Esophagus squamous epithelium (tissue), 5 donors: ENCODE measurements around the gene ARHGDIB. TPM values are rescaled to one million over a fixed set of nuclear protein-coding genes. Genes with fewer than 3 reads are reported as not detected.

Source experiments
- DNase-seq: peaks from one replicate; lab custom pipeline; 2025; lab: John Stamatoyannopoulos, UW
- H3K27ac ChIP-seq, 4 donors: fragments of 200-600 bp; sonication (generic); one replicate each; pipeline ENCODE4 v1.5.1; 2016 to 2019; ENCODE audit warnings: mild to moderate bottlenecking in 1 of 4
- H3K27me3 ChIP-seq, 4 donors: fragments of 200-600 bp; sonication (generic); 1 replicate in 3 of 4; 2 replicates in 1 of 4; pipeline versions ENCODE4 v1.5.1 to v1.6.0; 2017 to 2021; ENCODE audit warnings: antibody characterized with exemption in 1 of 4
- H3K36me3 ChIP-seq, 3 donors: fragments of 200-600 bp; sonication (generic); one replicate each; pipeline ENCODE4 v1.5.1; 2016 to 2019
- H3K4me1 ChIP-seq, 3 donors: fragments of 200-600 bp; sonication (generic); one replicate each; pipeline ENCODE4 v1.5.1; 2017 to 2019
- H3K4me3 ChIP-seq, 4 donors: fragments of 200-600 bp; sonication (generic); 1 replicate in 3 of 4; 2 replicates in 1 of 4; pipeline ENCODE4 v1.5.1; 2016 to 2019; ENCODE audit warnings: mild to moderate bottlenecking in 2 of 4, moderate library complexity in 1 of 4
- H3K9me3 ChIP-seq, 3 donors: fragments of 200-600 bp; sonication (generic); one replicate each; pipeline ENCODE4 v1.5.1; 2016 to 2019
- POLR2A ChIP-seq, 4 donors: fragments of 450-650 bp; IDR thresholded peaks; one replicate each; pipeline ENCODE4 v1.6.1; 2017; ENCODE audit warnings: antibody characterized with exemption in 4 of 4, mild to moderate bottlenecking in 4 of 4, moderate library complexity in 3 of 4
- WGBS, 2 donors: methylation state at CpG; one replicate each; pipeline ENCODE4 v1.1.5; 2018; 5-methylcytosine and 5-hydroxymethylcytosine counted together
- intact Hi-C: fragments of 100-400 bp; cut with DNase I; formaldehyde crosslinking; loops from one replicate; pipeline ENCODE4 v1.15.0; 2022
- total RNA-seq, 4 donors: library from RNA; depleted of rRNA; stranded (reverse); fragments of >200 nt; gene quantifications; one replicate each; pipeline ENCODE4 v1.1.0, GENCODE V29; 2016
- TF ChIP-seq, protein P1 (sequence below), 6 experiments: fragments of 450-650 bp in 4 of 6; fragments of 200-600 bp in 2 of 6; sonication (generic) in 2 of 6; IDR thresholded peaks; one replicate each; pipeline ENCODE4 v1.5.1; 2016 to 2019; ENCODE audit warnings: antibody characterized with exemption in 6 of 6, mild to moderate bottlenecking in 4 of 6, moderate library complexity in 4 of 6
- donor health status: DM: yes; HTN: yes; CAD: no.

The ARHGDIB gene
- total RNA-seq, 4 donors from 2014 or later = 17.2 to 91.1 (median 62.0) TPM

GRCh38 chr12:14999021-14999694 is 37.8 kb upstream of the ARHGDIB start:
- Histone ChIP-seq H3K4me3 (no peak overlapping the region), H3K27me3 (no peaks in the 10 kb centered on the region), H3K4me1 (peaks cover 3 to 44% (median 16%) of the 10 kb centered on the region in 3 donors), H3K36me3 (no peaks in the 10 kb centered on the region), H3K27ac (no peak overlapping the region), H3K9me3 (no peaks in the 10 kb centered on the region)
- no peak for TF ChIP-seq POLR2A (IDR thresholded peaks at IDR 0.05)
- TF ChIP-seq, protein P1, sequence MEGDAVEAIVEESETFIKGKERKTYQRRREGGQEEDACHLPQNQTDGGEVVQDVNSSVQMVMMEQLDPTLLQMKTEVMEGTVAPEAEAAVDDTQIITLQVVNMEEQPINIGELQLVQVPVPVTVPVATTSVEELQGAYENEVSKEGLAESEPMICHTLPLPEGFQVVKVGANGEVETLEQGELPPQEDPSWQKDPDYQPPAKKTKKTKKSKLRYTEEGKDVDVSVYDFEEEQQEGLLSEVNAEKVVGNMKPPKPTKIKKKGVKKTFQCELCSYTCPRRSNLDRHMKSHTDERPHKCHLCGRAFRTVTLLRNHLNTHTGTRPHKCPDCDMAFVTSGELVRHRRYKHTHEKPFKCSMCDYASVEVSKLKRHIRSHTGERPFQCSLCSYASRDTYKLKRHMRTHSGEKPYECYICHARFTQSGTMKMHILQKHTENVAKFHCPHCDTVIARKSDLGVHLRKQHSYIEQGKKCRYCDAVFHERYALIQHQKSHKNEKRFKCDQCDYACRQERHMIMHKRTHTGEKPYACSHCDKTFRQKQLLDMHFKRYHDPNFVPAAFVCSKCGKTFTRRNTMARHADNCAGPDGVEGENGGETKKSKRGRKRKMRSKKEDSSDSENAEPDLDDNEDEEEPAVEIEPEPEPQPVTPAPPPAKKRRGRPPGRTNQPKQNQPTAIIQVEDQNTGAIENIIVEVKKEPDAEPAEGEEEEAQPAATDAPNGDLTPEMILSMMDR (IDR thresholded peaks at IDR 0.05) = no peak
- intact Hi-C loops = loop anchor here (5.0 kb wide), 1 partner anchor 152 kb away; no protein-coding TSS in a partner anchor
- no peak for DNase-seq
- WGBS, 2 donors = 73 to 81% methylated on average over 2 of the region's 2 CpGs

GRCh38 chr12:14997998-14998397 is 36.6 kb upstream of the ARHGDIB start:
- no peak overlapping the region for H3K27ac ChIP-seq
- no peak overlapping the region for H3K4me3 ChIP-seq
- peaks cover 3 to 44% (median 16%) of the 10 kb centered on the region in 3 donors for H3K4me1 ChIP-seq
- H3K36me3 ChIP-seq = no peaks in the 10 kb centered on the region
- intact Hi-C loops = loop anchor here (5.0 kb wide), 1 partner anchor 151 kb away; no protein-coding TSS in a partner anchor
- 71 to 88% methylated on average over 3 of the region's 3 CpGs for WGBS, 2 donors
- H3K9me3 ChIP-seq = no peaks in the 10 kb centered on the region
- TF ChIP-seq, protein P1 (IDR thresholded peaks at IDR 0.05) = no peak
- TF ChIP-seq POLR2A (IDR thresholded peaks at IDR 0.05) = no peak
- H3K27me3 ChIP-seq = no peaks in the 10 kb centered on the region
- no peak for DNase-seq

GRCh38 chr12:14995583-14996425 is 34.4 kb upstream of the ARHGDIB start:
- intact Hi-C loops = loop anchor here (5.0 kb wide), 1 partner anchor 149 kb away; no protein-coding TSS in a partner anchor
- Histone ChIP-seq H3K9me3 (no peaks in the 10 kb centered on the region), H3K27me3 (no peaks in the 10 kb centered on the region), H3K27ac (no peak overlapping the region), H3K4me1 (peaks cover 3 to 25% (median 4%) of the 10 kb centered on the region in 3 donors), H3K4me3 (no peak overlapping the region), H3K36me3 (no peaks in the 10 kb centered on the region)
- WGBS, 2 donors = 88 to 92% methylated on average over 3 of the region's 3 CpGs
- TF ChIP-seq, protein P1 (IDR thresholded peaks at IDR 0.05) = peak; percentile 39 to 74 (median 66)
- TF ChIP-seq POLR2A (IDR thresholded peaks at IDR 0.05) = no peak
- no peak for DNase-seq

- H3K4me1 ChIP-seq = peaks cover 3 to 16% (median 4%) of the 10 kb centered on the region in 3 donors
- DNase-seq = no peak
- H3K27ac ChIP-seq = no peak overlapping the region
- intact Hi-C loops = loop anchor here (5.0 kb wide), 1 partner anchor 147 kb away; no protein-coding TSS in a partner anchor
- no peak overlapping the region for H3K4me3 ChIP-seq
- TF ChIP-seq, protein P1 (IDR thresholded peaks at IDR 0.05) = no peak
- no peak for TF ChIP-seq POLR2A (IDR thresholded peaks at IDR 0.05)
- WGBS, 2 donors = 66 to 70% methylated on average over 3 of the region's 3 CpGs
- H3K27me3 ChIP-seq = no peaks in the 10 kb centered on the region
- H3K9me3 ChIP-seq = no peaks in the 10 kb centered on the region
- no peaks in the 10 kb centered on the region for H3K36me3 ChIP-seq
Measured at GRCh38 chr12:14994610-14995009, 33.2 kb upstream of the ARHGDIB start.
